IPS-20b (cell line): Measurements from ENCODE around the gene CHST3.
"Not testable (repeated sequence)": the region's sequence is repeated elsewhere in the genome, so short reads cannot be mapped to it uniquely, and the experiment has no call there.

Source experiments
- H3K27ac ChIP-seq: one replicate; pipeline ENCODE4 v1.5.1; 2013; ENCODE audit warnings: low read length
- H3K27me3 ChIP-seq: 2 replicates; pipeline ENCODE4 v1.6.1; 2013; ENCODE audit warnings: mild to moderate bottlenecking, low read length, inconsistent platforms; ENCODE audit not compliant: insufficient read depth
- H3K36me3 ChIP-seq: 2 replicates; pipeline ENCODE4 v1.6.1; 2013; ENCODE audit warnings: low read depth, mild to moderate bottlenecking, inconsistent platforms, low read length, moderate library complexity; ENCODE audit not compliant: insufficient read depth
- H3K4me1 ChIP-seq: 2 replicates; pipeline ENCODE4 v1.6.1; 2013; ENCODE audit warnings: mild to moderate bottlenecking, control low read depth, inconsistent platforms, low read length, moderate library complexity; ENCODE audit not compliant: insufficient read depth
- H3K4me3 ChIP-seq: 2 replicates; pipeline ENCODE4 v1.5.1; 2013; ENCODE audit warnings: mild to moderate bottlenecking, low read length, inconsistent platforms
- H3K9ac ChIP-seq: 2 replicates; pipeline ENCODE4 v1.6.1; 2013; ENCODE audit warnings: low read depth, mild to moderate bottlenecking, inconsistent platforms, low read length, moderate library complexity
- H3K9me3 ChIP-seq: 2 replicates; pipeline ENCODE4 v1.6.1; 2013; ENCODE audit warnings: mild to moderate bottlenecking, low read depth, low read length, inconsistent platforms; ENCODE audit not compliant: insufficient read depth

CHST3 gene

DNA sequence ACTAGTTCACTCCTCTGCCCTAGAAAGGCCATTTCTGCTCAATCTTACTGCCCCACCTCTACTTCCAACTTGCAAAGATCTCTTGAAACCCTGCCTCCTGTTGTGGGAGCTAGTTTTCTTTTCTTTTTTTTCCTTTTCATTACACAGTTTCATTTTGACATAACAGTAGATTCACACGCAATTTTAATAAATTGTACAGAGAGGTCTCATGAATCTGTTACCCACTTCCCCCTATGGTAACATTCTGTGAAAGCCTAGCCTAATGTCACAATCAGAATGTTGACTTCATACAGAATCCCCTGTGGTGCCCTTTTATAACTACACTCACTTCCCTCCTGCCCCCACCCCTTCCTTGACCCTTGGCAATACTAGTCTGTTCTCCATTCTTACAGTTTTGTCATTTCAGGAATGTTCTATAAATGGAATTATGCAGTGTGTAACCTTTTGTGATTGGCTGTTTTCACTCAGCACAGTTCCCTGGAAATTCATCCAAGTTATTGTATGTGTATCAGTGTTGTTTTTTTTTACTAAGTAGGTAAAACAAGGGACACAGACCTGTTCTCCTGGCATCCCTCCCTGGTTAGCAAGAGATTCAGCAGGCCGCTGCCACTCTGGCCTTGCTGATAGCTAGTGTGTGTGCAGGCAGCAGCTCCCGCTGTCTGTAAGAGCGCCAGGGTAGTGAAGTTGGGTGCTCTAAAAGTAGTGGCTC is 21.5 kb downstream of the CHST3 start:
- H3K27ac ChIP-seq: no peak overlapping the region
- H3K9ac ChIP-seq: no peak overlapping the region
- H3K36me3 ChIP-seq: no peaks in the 10 kb centered on the region
- no peaks in the 10 kb centered on the region for H3K27me3 ChIP-seq
- H3K4me3 ChIP-seq: no peak overlapping the region
- H3K9me3 ChIP-seq: no peaks in the 10 kb centered on the region
- H3K4me1 ChIP-seq: no peaks in the 10 kb centered on the region

DNA sequence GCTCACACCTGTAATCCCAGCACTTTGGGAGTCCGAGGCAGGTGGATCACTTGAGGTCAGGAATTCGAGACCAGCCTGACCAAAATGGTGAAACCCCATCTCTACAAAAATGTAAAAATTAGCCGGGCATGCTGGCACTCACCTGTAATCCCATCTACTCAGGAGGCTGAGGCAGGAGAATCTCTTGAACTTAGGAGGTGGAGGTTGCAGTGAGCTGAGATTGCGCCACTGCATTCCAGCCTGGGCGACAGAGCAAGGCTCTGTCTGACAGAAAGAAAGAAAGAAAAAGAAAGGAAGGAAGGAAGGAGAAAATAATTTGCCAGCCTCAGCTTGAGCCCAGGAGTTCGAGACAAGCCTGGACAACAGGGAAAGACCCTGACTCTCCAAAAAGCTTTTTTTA is 24.7 kb downstream of the CHST3 start:
- not testable (repeated sequence) for H3K4me3 ChIP-seq, H3K9ac ChIP-seq, H3K36me3 ChIP-seq, H3K9me3 ChIP-seq, H3K27ac ChIP-seq, H3K27me3 ChIP-seq, H3K4me1 ChIP-seq

DNA sequence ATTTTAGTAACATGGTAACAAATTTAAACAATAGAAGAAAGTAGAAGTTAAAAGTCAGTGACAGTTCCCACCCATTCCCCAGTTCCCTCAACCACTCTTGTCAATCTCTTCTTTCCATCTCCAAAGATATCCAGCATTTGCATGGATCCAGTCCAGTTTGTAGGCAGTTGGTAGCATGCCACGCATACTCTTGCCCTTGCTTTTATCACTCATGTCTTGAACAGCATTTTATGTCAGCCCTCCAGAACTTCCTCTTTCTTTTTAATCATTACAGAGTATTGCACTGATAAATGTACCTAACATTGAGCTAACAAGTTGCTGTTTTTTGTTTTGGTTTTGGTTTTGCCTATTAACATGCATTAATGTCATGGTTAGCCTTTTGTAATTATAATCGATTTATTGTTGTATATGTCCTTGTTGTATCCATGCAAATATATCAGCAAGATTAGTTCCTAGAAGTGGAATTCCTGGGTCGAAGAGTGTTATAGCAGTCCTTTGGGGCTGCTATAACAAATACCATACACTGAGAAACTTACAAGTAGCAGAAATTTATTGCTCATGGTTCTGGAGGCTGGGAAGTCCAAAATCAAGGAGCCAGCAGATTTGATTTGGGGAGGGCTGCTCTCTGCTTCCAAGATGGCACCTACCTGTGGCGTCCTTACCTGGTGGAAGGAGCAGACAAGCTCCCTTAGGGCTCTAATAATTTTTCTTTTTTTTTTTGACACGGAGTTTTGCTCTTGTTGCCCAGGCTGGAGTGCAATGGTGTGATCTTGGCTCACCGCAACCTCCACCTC is 25.7 kb downstream of the CHST3 start:
- no peaks in the 10 kb centered on the region for H3K36me3 ChIP-seq
- no peaks in the 10 kb centered on the region for H3K9me3 ChIP-seq
- no peaks in the 10 kb centered on the region for H3K27me3 ChIP-seq
- H3K4me3 ChIP-seq: no peak overlapping the region
- no peak overlapping the region for H3K9ac ChIP-seq
- H3K27ac ChIP-seq: no peak overlapping the region
- H3K4me1 ChIP-seq: no peaks in the 10 kb centered on the region

DNA sequence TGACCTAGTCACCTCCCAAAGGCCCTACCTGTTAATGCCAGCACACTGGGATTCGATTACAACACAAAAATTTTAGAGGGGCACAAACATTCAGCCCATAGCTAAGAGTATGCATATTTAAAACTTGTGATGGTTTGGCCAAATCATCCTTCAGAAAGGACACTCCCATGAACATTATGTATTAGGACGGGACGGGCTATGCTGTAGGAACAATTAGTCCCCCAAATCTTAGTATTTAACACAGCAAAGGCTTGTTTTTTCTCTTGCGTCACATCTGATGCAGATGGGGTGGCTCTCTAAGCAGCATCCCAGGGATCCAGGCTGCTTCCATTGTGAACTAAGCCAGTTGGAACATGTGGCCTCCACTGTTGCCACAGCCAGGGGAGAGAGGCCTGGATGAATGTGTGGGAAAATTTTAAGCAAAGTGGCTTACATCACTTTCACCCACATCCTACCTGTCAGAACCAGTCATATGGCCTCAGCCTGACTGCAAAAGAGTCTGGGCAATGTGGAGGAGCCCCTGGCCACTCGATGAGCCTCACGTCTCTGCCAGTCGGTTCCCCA is 26.6 kb downstream of the CHST3 start:
- Histone ChIP-seq H3K36me3 (no peaks in the 10 kb centered on the region), H3K27ac (no peak overlapping the region), H3K4me1 (no peaks in the 10 kb centered on the region; the same call in 1 of the 2 replicates), H3K9ac (no peak overlapping the region), H3K4me3 (no peak overlapping the region), H3K27me3 (no peaks in the 10 kb centered on the region), H3K9me3 (no peaks in the 10 kb centered on the region)

DNA sequence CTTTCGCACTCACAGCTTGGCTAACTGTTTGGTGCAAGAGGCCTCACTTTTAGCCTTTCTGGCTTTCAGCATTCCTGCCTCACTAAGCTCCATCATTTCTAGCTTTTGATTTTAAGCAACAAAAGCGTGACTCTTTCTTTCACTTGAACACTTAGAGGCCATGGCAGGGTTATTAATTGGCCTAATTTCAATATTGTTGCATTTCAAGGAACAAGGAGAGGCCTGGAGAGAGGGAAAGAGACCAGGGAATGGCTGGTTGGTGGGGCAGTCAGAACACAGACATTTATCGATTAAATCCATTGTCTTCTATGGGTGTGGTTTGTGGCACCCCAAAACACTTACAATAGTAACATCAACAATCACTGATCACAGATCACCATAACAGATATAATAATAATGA is 31.3 kb downstream of the CHST3 start:
- Histone ChIP-seq H3K4me1 (peaks cover 3% of the 10 kb centered on the region; the same call in 1 of the 2 replicates), H3K4me3 (no peak overlapping the region), H3K9me3 (no peaks in the 10 kb centered on the region), H3K9ac (no peak overlapping the region), H3K36me3 (no peaks in the 10 kb centered on the region), H3K27ac (no peak overlapping the region), H3K27me3 (no peaks in the 10 kb centered on the region)

DNA sequence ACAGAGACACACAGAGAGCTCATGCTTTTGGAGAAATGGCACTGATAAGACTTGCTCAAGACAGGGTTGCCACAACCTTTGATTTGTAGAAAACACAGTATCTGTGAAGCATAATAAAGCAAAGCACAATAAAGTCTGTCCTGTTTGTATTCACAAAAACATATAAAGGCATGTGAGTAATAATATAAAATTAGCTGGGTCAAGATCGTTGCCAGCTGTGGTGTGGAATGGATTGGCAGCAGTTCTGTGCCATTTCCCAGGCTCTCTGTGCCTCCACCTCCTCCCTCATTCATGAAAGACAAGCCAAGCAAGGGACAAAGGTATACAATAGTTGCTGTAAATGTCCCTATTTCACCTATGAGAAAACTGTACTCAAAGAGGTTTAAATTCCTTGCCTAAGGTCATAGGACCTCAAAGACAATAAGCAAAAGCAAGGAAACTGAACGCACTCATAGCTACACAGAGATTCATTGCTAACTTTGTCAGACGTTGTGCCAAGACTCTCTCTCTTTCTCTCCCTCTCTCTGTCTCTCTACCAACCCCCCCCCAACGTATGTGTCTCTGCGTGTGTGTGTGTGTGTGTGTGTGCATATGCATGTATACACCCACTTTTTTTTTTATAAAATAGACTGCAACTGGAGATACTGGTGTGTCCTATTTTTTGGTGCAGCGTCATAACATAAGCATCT is 31.8 kb downstream of the CHST3 start:
- Histone ChIP-seq H3K4me1 (peaks cover 3% of the 10 kb centered on the region; the same call in 1 of the 2 replicates), H3K27me3 (no peaks in the 10 kb centered on the region), H3K27ac (no peak overlapping the region), H3K9me3 (no peaks in the 10 kb centered on the region), H3K4me3 (no peak overlapping the region), H3K36me3 (no peaks in the 10 kb centered on the region), H3K9ac (no peak overlapping the region)

DNA sequence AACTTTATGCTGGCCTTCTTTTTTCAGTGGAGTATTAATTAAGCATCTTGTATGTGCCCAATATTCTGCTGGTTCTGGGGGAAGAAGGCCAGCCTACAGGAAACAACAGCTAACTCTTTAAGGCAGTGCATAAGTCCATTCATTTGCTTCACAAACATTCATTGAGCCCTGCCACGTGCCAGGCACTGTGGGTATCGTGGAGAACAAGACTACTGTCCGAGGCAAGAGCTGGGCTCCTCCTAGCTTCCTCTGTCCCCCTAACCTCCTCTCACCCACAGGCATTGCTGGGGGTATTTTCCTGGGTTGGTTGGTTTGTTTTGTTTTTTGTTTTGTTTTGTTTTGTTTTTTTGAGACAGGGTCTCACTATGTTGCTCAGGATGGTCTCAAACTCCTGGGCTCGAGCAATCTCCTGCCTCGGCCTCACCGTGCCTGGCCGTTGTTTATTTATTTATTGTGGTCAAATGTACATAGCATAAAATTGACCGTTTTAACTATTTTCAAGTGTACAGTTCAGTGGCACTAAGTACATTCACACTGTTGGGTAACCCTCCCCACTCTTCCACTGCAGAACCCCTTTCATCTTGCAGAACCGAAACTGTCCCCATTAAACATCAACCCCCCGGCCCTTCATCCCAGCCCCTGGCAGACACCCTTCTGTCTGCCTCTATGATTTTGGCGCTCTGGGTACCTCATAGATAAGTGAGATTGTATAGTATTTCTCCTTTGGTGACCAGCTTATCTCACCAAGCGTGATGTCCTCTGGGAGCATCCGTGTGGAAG is 32.6 kb downstream of the CHST3 start:
- no peak overlapping the region for H3K4me3 ChIP-seq
- no peak overlapping the region for H3K9ac ChIP-seq
- no peaks in the 10 kb centered on the region for H3K36me3 ChIP-seq
- H3K9me3 ChIP-seq: no peaks in the 10 kb centered on the region
- H3K27me3 ChIP-seq: no peaks in the 10 kb centered on the region
- peaks cover 3% of the 10 kb centered on the region; the same call in 1 of the 2 replicates for H3K4me1 ChIP-seq
- no peak overlapping the region for H3K27ac ChIP-seq

DNA sequence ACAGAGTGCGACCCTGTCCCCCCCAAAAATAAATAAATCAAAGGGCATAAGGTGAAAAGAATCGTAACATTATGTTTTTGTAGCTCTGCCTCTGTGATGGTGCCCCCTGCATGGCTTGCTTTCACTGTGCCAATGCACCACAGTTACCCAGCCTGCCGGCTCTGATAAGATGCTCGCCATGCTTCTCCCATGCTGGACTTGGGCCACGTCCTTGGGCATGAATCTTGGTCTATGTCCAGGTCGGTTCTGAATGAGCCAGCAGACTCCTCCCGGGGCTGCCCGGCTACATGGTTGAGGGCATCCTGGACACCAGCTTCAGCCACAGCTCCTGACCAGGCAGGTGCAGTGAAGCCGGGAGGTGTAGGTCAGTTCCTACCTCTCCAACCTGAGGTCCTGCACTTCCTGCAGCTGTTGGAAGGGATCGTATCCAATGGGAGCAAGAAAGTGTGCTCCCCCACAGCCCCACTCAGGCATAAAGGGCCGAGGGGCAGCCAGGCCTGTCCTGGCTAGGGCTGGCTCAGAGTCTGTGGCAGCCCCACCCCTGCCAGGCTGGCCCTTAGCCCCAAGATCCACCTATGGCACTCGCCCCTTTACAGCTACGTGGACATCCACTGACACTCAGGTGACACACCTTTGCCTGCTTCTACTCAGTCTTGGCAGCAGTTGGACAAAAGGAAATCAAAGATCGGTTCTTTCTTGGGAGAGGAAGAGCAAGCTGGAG is 34.1 kb downstream of the CHST3 start:
- Histone ChIP-seq H3K9me3 (no peaks in the 10 kb centered on the region), H3K9ac (no peak overlapping the region), H3K27ac (no peak overlapping the region), H3K36me3 (no peaks in the 10 kb centered on the region), H3K4me3 (no peak overlapping the region), H3K27me3 (no peaks in the 10 kb centered on the region), H3K4me1 (peaks cover 3% of the 10 kb centered on the region; the same call in 1 of the 2 replicates)

DNA sequence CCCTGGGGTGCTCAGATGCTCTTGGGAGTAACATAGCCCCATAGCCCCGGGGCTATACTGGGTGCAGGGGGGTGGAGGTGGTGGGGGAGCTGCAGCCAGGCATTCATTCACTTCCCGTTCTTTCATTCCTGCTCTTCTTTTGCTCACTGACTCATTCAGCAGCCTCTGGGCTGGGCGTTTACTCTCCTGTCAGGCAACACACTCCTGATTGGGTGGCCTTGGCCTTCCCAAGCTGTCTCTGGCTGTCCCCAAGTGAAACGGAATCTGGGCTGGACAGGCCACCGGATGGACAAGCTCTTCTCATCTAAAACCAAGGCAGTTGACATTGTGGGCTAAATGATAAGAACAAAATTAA is 34.6 kb downstream of the CHST3 start:
- no peaks in the 10 kb centered on the region for H3K36me3 ChIP-seq

DNA sequence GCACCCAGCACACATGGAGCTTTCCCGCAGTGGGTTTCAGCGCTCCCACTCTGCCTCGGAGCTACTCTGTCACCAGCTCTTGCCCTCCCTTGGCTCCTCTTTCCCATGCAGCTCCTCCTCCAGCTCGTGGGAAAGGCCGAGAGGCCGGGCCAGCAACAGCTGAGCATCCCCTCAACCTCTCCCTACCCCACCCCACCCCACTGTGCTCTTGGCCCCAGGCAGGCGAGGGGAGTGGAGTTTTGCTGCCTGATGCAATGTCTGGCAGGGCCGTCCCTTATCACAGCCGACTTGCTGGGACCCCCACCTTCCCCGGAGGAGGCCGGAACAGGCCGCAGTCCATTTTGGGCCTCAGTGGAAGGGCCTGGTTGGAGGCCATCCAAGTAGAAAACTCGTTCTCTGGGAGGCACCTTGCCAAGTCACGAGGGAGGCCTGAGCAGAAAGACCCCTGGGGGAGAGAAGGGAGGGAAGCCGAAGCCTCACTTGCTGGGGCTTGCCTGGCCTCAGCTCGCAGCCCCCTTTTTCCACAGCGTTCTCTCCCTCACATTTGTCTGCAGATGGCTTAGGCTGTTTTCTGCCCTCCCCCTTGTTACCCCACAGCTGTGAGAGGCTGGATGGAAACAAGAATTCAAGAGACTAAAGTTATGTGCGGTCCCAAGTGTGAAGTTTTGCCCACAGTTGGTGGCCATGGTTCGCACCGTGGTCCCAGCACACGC is 35.3 kb downstream of the CHST3 start:
- Histone ChIP-seq H3K4me3 (no peak overlapping the region), H3K4me1 (peaks cover 3% of the 10 kb centered on the region; the same call in 1 of the 2 replicates), H3K27ac (no peak overlapping the region), H3K36me3 (no peaks in the 10 kb centered on the region), H3K27me3 (no peaks in the 10 kb centered on the region), H3K9me3 (no peaks in the 10 kb centered on the region), H3K9ac (no peak overlapping the region)

More for the DNA sequence above, 34.6 kb downstream of the CHST3 start:
- Histone ChIP-seq H3K4me1 (peaks cover 3% of the 10 kb centered on the region; the same call in 1 of the 2 replicates), H3K4me3 (no peak overlapping the region), H3K27me3 (no peaks in the 10 kb centered on the region), H3K27ac (no peak overlapping the region), H3K9ac (no peak overlapping the region), H3K9me3 (no peaks in the 10 kb centered on the region)
